GM12874 (cell line): ENCODE results near the gene RAB13.

Experiments used
- TF ChIP-seq, protein P1 (sequence below): IDR thresholded peaks from 2 replicates; pipeline ENCODE4 v1.5.1; 2011; ENCODE audit warnings: low read depth, mild to moderate bottlenecking, control low read depth, low read length, moderate library complexity; ENCODE audit not compliant: insufficient read depth

RAB13 gene

DNA sequence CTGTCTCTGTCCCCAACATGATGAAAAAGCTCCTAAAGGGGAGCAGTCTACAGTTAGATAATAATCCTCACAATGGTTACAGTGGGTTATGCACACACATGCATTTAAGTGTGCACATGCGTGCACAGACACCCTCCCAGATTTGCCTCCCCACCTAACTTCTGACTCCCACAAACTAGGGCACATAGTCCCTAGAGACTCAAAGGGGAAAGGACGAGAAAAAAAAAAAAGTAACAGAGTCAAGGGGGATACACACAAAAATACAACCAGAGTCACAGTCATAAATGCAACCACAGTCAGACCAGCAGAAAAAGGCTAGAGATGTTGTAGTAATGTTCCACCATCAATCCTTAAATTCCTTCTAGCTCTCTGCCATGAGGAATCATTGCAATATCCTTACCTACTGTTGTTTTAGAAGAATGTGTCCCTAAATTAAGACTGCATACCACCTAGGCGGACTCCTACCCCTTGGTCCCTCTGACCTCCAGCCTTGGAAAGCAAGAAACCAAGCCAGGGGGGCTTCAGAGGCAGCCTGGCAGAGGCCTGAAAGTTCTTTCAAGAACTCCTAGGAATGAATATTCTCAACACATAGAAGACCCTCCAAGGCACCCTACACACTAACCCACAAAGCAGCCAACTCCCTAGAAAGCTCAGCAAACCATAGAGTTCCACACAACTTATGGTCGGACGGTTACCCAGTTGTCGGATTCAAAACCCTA lies 29.0 kb downstream of the RAB13 start:
- TF ChIP-seq, protein P1, sequence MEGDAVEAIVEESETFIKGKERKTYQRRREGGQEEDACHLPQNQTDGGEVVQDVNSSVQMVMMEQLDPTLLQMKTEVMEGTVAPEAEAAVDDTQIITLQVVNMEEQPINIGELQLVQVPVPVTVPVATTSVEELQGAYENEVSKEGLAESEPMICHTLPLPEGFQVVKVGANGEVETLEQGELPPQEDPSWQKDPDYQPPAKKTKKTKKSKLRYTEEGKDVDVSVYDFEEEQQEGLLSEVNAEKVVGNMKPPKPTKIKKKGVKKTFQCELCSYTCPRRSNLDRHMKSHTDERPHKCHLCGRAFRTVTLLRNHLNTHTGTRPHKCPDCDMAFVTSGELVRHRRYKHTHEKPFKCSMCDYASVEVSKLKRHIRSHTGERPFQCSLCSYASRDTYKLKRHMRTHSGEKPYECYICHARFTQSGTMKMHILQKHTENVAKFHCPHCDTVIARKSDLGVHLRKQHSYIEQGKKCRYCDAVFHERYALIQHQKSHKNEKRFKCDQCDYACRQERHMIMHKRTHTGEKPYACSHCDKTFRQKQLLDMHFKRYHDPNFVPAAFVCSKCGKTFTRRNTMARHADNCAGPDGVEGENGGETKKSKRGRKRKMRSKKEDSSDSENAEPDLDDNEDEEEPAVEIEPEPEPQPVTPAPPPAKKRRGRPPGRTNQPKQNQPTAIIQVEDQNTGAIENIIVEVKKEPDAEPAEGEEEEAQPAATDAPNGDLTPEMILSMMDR = no peak

DNA sequence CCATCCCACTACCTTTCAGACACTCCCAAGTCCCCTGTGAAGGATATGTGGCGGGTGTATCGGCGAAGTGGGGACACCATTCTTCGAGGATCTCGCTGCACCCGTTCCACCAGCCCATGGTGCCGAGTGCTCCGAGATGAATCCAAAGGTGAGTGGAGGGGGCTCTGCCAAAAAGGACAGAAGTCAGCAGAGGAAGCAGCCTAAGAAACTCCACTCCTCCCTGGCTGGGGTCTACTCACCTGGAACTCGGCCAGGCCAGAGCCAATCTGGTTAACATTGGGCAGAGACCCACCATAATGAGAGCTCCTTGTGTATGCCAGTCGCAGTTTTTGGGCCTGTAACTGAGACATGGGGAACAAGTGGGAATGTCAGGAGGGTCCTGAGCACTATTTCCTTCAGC lies 31.3 kb downstream of the RAB13 start:
- TF ChIP-seq, protein P1 = no peak

DNA sequence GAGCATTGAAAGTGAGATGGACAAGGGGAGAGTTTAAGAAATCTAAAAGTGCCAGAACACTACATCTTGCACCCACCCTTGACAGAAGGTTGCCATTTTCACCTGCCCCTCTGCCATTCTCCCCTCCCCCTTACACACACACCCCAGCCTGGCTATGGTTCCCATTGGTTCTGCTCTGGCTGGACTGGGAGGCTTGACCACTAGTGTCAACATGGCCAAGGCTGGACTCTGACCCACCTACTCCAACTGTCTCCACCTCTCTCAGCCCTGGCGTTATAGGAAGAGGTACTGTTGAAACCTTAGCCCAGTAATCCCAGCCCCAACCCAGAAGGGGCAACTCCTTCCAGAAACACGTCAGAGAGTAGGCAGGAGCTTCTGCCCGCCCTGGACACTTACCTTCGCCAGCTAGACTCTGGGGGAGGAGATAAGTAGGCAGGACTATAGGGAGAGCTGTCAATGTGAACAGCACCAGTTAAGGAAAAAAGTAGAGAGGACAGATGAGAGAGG lies 32.2 kb downstream of the RAB13 start:
- TF ChIP-seq, protein P1 = no peak

DNA sequence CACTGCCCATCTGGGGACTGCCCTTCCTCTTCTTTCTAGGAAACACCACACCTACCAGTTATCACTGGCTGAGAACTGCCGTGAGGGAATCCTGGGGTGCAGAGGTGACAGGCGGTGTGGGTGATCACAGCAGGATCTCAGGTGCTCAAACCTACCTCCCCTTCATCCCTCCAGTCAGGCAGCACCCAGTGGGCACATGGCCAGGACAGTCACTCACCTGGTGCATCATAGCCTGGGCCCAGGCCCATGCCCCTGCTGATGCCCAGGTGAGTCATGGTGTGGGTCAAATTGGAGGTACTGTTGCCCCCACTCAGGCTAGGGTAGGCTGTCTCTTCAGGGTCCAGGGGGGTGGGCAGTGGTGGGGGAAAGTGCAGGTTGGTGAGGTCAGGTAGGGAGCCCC lies 34.3 kb downstream of the RAB13 start:
- TF ChIP-seq, protein P1 = no peak

GRCh38 chr1:153951183-153951582 lies 35.0 kb downstream of the RAB13 start:
- TF ChIP-seq, protein P1 = no peak

GRCh38 chr1:153946622-153947241 lies 39.4 kb downstream of the RAB13 start, which contains the start of gene DENND4B:
Gene DENND4B, minus strand, starts transcription at chr1:153946718. Its CDS starts 2,344 bp downstream, at chr1:153944374.
- TF ChIP-seq, protein P1 = peak; percentile 97

GRCh38 chr1:153945795-153946621 lies 40.1 kb downstream of the RAB13 start:
- TF ChIP-seq, protein P1 = no peak
